Measurements from ENCODE around the gene OTOF.

DNA sequence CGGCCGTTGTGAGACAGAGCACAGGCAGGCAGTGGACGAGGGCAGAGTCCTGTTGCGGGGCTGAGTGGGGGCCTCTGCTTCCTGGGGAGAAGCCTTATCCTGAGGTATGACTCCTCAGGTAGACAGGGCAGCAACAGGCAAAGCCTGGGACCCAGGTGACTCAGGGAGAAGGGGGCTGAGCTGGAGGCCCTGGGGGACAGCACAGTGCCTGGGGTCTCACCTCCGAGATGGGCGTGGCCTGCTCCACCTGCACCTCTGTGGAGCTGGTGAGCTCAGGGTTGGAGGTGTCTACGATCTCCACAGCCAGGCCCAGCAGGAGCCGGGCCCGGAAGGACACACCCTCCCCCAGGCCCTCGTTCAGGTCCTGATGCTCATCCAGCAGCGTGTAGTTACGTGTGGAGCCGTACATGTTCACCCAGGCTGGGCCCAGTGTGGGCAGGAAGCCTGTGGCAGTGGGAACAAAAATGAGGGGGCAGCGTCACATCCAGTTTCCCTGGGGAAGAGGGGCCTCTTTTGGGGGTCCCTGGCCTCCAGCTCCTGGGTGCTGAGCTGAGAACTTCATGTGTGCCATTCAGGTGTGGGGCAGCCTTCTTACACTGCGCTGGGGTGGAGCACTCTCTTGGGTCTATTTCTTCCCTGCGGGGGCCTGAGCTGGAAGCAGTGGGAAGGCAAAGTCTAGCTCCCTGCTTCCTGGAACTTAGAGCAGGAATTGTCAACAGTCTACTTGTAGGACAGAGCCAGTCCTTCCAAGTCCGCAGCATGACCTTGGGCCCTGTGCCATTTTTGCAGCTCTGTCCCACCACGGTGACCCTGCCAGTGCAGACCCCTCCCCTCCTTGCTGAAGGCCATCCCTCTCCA lies 2.9 kb upstream of the OTOF start:
- TF ChIP-seq, protein P1, sequence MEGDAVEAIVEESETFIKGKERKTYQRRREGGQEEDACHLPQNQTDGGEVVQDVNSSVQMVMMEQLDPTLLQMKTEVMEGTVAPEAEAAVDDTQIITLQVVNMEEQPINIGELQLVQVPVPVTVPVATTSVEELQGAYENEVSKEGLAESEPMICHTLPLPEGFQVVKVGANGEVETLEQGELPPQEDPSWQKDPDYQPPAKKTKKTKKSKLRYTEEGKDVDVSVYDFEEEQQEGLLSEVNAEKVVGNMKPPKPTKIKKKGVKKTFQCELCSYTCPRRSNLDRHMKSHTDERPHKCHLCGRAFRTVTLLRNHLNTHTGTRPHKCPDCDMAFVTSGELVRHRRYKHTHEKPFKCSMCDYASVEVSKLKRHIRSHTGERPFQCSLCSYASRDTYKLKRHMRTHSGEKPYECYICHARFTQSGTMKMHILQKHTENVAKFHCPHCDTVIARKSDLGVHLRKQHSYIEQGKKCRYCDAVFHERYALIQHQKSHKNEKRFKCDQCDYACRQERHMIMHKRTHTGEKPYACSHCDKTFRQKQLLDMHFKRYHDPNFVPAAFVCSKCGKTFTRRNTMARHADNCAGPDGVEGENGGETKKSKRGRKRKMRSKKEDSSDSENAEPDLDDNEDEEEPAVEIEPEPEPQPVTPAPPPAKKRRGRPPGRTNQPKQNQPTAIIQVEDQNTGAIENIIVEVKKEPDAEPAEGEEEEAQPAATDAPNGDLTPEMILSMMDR (IDR thresholded peaks at IDR 0.05): no peak
- no peak for TF ChIP-seq POLR2A (IDR thresholded peaks at IDR 0.05)
